ENCODE data around the gene MRPL49.
A peak's percentile ranks its signal among the peaks of the same experiment; 100 is the strongest.

Gene MRPL49

DNA sequence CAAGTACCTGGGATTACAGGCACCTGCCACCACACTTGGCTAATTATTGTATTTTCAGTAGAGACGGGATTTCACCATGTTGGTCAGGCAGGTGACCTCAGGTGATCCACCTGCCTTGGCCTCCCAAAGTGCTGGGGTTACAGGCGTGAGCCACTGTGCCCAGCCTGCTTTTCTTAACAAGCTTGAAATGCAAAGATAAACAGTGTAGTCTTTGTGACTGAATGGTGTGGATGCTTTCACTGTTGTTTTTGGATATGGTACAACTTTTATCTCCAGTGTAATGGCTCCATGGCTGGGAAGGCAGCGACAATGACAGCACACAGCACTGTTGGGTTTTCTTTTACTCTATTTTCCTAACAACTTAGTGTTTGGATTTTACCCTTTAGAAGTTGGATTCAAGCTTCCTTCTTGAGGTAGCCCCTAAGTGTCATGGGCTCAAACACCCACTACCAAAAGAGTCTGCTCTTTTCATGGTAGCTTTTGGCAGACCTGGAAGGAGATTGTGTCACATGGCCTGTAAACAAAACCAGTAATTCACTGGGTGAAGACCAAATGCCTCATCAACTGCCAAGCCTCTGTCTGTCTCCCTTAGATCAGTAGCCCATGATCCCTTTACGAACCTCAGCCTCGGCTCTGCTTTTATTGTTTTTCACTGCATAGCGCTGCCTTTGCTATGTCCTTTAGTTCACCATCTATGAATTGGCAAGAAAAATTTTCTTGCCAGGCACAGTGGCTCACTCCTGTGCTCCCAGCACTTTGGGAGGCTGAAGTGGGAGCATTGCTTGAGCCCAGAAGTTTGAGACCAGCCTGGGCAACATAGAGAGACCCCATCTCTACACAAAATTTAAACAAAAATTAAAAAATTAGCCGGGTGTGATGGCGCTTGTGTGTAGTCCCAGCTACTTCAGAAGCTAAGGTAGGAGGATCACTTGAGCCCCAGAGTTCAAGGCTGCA lies 19.7 kb upstream of the MRPL49 start:
- FAIRE-seq (no peak), DNase-seq (ENCODE audit: low spot score) (no peak)

DNA sequence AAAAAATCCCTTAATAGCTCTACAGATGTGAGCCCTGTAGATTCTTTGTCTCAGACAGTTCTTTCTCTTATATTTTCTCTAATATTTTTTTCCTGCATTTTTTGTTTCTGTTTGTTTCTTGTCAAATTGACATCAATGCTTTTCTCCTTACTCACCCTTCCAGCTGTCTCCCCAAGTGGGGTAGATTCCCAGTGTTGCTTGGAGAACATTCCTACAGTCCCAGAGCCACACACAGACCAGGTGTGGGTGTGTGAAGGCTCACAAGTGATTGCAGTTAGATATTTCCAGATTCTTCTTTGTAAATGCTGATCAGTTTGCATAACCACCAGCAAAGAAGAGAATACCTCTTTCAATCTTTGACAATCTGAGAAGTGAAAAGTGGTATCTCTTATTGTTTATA lies 18.6 kb upstream of the MRPL49 start:
- DNase-seq (ENCODE audit: low spot score) (no peak), FAIRE-seq (no peak)

DNA sequence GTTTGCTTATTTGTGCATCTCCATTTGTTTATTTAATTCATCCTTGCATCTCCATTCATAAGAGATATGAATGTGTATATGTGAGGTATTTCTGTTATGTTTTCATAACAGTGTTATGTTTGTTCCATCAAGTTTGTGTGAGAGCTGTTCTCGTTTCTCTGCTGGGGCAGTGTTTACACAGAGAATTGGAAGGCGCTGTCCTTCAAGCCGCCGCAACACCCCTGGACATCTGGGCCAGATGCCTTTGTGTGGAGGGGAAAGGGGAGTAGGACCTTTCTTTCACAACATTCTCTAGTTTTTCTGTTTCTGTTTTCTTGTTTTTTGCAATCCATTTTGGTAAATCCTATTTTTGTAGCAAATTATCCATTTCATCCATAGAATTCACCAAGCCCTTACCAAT lies 17.5 kb upstream of the MRPL49 start:
- no peak for FAIRE-seq
- DNase-seq (ENCODE audit: low spot score) = no peak

DNA sequence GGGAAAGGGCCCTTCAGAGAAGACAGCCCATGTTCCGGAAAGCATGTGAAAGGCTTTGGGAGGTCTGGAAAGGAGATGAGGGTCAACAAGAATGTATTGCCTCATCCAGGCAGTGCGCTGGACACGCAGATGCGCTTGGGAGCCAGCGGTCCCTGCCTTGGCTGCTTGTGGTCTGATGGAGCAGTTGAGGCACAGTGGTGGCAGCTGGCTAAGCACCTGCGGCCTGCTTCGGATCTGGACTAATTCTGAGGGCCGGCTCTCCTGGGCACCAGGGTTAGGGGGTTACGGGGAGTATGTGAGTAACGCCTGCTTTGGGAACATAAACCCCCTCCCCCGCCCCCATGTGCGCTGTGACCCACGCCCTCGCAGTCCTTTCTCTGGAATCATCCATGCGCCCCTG lies 15.0 kb upstream of the MRPL49 start:
- DNase-seq (ENCODE audit: low spot score) (no peak), FAIRE-seq (no peak)

GRCh38 chr11:65107751-65108468 lies 14.2 kb upstream of the MRPL49 start:
- FAIRE-seq = no peak

DNA sequence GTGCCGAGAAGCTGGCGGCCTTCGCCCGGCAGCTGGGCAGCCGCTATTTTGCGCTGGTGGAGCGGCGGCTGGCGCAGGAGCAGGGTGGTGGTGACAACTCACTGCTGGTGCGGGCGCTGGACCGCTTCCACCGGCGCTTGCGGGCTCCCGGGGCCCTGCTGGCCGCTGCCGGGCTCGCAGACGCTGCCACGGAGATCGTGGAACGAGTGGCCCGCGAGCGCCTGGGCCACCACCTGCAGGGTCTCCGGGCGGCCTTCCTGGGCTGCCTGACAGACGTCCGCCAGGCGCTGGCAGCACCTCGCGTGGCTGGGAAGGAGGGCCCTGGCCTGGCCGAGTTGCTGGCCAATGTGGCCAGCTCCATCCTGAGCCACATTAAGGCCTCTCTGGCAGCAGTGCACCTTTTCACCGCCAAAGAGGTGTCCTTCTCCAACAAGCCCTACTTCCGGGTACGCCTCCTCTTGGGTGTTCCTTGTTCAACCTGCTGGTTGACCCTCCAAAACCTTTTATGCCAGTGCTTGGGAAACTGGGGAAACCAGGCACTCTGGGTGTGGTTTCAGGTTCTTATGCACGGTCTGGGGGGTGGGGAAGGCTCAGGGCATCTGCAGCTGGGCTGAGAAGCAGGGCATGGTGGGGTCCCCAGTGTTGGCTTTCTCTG lies 13.5 kb upstream of the MRPL49 start:
- no peak for FAIRE-seq
- no peak for DNase-seq (ENCODE audit: low spot score)

More at GRCh38 chr11:65107751-65108468, 14.2 kb upstream of the MRPL49 start:
- no peak for DNase-seq (ENCODE audit: low spot score)

GRCh38 chr11:65109231-65110198 lies 12.6 kb upstream of the MRPL49 start:
- DNase-seq (ENCODE audit: low spot score) = no peak
- FAIRE-seq = no peak

DNA sequence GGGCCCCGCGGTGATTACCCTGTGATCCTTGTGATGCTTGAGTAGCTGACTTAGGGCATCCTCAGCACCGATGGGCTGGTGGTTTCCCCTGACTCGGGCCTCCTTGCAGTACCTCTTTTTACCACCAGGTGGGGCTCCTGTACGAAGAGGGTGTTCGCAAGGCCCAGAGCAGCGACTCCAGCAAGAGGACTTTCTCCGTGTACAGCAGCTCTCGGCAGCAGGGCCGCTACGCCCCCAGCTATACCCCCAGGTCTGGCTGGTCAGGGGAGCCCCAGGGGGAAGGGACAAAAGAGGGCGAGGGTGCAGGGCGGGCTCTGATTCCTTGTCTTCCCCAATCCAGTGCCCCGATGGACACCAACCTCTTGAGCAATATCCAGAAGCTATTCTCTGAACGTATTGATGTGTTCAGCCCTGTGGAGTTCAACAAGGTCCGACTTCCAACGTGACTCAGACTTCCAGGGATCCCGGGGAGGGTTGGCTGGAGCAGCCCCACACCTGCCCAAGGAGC lies 11.7 kb upstream of the MRPL49 start:
- peak; percentile 10 for FAIRE-seq
- peak; percentile 57 for DNase-seq (ENCODE audit: low spot score)

DNA sequence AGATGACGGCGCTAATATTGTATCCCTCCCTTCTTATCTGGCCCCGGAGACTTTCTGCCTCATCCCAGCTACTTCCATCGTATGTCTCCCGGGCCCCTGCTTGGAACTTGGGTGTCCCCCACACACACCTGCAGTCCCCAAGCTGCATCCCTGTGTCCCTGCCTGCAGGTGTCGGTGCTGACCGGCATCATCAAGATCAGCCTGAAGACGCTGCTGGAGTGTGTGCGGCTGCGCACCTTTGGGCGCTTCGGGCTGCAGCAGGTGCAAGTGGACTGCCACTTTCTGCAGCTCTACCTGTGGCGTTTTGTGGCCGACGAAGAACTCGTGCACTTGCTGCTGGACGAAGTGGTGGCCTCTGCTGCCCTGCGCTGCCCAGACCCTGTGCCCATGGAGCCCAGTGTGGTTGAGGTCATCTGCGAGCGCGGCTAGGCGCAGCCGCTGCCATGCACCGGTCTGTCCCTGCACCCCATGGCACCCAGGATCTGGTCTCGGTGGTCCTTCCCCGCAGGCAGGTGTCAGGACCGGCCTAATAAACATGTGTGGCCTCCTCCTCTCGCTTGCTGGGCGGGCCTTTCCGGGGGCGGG lies 10.9 kb upstream of the MRPL49 start:
- no peak for FAIRE-seq
- no peak for DNase-seq (ENCODE audit: low spot score)

DNA sequence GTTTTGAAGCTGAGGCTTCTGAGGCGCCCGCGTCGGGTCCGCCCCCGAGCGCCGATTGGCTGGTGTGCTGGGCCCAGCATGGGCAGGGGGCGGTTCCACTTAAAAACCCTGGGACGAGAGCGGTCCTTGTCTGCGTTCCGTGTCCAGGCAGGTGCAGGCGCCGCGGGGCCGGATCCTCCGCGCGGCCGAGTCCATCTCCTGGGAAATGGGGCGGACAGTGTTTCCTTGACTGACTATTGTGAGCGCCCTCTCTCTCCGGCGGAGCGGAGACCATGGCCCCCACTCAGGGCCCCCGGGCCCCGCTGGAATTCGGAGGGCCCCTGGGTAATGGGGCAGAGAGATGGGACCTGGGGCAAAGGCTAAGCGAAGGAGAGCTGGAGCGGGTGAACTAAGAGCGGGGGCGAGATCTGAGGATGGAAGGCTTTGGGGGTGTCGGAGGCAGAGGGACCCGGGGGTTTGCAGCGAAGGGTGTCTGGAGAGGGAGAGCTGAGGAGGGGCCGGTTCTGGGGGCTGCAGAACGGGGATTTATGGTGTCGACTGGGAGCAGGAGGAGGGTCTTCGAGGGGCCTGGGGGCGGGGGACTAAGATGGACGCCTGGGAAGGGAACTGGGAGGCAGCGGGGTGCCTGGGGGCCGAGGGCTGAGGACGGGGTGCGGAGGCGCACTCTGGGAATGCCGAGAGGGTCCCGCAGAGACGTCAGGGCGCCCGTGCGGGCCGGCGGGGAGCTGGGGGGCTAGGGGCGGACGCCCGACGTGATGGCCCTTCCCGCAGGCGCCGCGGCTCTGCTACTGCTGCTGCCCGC lies 10.2 kb upstream of the MRPL49 start, which contains the start of gene TM7SF2:
TM7SF2 (plus strand) TSS at position 129 of the 802 bp plus-strand sequence; CDS start at position 273, 144 bp downstream.
- DNase-seq (ENCODE audit: low spot score) = peak; percentile 45
- FAIRE-seq = no peak

GRCh38 chr11:65112546-65113360 lies 9.4 kb upstream of the MRPL49 start:
- no peak for FAIRE-seq
- DNase-seq (ENCODE audit: low spot score) = no peak

- DNase-seq (ENCODE audit: low spot score) (no peak), FAIRE-seq (no peak)
Observed at GRCh38 chr11:65113361-65113756, 8.8 kb upstream of the MRPL49 start.

DNA sequence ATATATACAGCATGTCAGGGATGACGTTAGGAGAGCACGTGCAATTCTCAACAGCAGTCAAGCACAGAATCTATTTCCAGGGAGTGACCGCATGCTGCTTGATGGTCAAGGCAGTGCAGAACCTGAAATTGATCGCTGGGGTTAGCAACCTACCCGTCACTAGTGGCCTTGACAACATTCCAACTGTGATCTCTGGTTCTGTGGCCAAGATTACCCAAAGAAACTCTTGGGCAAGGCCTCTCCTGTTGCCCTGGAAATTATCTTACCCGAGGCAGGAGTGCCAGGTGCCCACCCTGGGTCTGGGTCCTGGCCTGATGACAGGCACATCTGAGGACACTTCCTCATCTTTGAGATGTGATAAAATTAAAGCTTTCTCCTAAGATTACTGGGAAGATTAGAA lies 8.3 kb upstream of the MRPL49 start:
- FAIRE-seq = no peak
- DNase-seq (ENCODE audit: low spot score) = no peak

- no peak for FAIRE-seq
- DNase-seq (ENCODE audit: low spot score) = no peak
Observed at GRCh38 chr11:65114538-65115171, 7.5 kb upstream of the MRPL49 start.

DNA sequence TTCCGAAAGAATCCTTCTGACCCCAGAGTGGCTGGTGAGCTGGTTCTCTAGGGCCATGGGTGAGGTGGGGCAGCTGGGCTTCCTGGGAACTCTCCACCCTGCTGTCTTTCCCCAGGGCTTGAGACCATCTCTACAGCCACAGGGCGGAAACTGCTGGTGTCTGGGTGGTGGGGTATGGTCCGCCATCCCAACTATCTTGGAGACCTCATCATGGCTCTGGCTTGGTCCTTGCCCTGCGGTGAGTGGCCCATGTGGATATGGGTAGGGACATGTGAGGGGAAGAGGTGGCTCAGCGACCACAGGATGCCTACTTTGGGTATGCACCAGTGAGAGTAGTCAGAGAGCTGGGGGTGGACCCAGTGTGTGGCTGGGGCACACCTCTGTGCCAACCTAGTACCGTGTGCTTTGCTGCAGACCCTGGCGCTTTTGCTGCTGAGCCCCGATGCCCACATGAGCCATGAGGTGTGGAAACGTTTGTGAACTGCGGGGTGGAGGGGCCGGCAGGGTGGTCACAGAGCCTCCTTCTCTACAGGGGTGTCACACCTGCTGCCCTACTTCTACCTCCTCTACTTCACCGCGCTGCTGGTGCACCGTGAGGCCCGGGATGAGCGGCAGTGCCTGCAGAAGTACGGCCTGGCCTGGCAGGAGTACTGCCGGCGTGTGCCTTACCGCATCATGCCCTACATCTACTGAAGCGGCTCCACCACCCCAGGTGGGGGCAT lies 6.6 kb upstream of the MRPL49 start:
- no peak for FAIRE-seq

DNA sequence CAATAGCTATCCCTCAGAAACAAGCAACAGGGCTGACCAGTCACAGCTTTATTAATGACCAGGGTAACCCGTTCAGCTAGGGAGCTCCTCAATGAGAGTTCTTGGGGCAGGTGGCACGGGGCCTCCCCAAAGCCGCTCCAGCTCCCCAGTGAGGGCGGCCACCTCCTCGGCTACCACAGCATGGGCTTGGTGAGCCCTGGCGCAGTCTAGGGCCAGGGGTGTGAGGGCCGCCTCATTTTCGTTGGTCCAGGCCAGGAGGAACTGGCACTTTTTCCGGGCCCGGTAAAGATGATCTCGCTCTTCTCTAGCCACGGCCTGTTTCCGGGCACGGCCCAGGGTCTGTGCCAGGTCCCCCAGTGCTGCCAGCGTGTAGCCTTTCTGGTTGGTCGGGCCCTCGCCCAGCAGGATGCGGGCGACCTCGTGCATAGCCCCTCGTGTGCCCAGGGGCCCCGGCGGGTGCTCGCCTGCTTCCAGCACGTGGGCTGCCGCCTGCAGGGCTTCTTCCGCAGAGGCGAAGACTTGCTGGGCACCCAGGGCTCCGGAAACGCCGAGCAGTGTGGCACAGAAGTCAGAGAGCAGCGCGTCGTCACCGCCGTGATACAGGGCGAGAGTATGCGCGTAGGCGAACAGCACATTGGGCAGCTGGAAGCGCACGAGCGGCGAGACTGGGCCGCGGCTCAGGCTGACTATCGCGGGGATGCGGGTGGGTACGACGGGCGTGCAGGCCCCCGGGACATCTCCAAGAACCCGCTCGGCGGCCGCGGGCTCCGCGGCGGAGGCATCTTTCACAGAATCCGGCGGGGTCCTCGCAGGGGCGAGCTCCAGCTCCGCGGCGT lies 5.5 kb upstream of the MRPL49 start:
- DNase-seq (ENCODE audit: low spot score) (no peak), FAIRE-seq (no peak)

More for the DNA sequence above, 6.6 kb upstream of the MRPL49 start:
- DNase-seq (ENCODE audit: low spot score) = no peak

All from RCC 7860 (cell line).